SIG-M5 (cell line): ENCODE results near the gene NKAIN4.

Experiments used
- DNase-seq: peaks from one replicate; lab custom pipeline; 2025; lab: John Stamatoyannopoulos, UW

The NKAIN4 gene

GRCh38 chr20:63218701-63219446 is 35.4 kb downstream of the NKAIN4 start:
- no peak for DNase-seq

GRCh38 chr20:63217706-63218105 is 36.6 kb downstream of the NKAIN4 start:
- DNase-seq = no peak

GRCh38 chr20:63216849-63217471 is 37.3 kb downstream of the NKAIN4 start:
- no peak for DNase-seq

- DNase-seq = peak; percentile 59
Observed at GRCh38 chr20:63216041-63216848, 38.0 kb downstream of the NKAIN4 start, which contains the start of gene YTHDF1. TSS of gene YTHDF1 (minus strand) at chr20:63216131. CDS start at chr20:63215892, 239 bp downstream.

- DNase-seq = no peak
Observed at GRCh38 chr20:63215101-63216040, 38.9 kb downstream of the NKAIN4 start.

GRCh38 chr20:63214514-63214913 is 39.7 kb downstream of the NKAIN4 start:
- no peak for DNase-seq

- DNase-seq = no peak
Observed at GRCh38 chr20:63212792-63213191, 41.5 kb downstream of the NKAIN4 start.

- no peak for DNase-seq
Observed at GRCh38 chr20:63212393-63212730, 41.9 kb downstream of the NKAIN4 start.

- DNase-seq = no peak
Observed at GRCh38 chr20:63210011-63210605, 44.2 kb downstream of the NKAIN4 start.

GRCh38 chr20:63208346-63208909 is 45.8 kb downstream of the NKAIN4 start:
- DNase-seq = no peak

- no peak for DNase-seq
Observed at GRCh38 chr20:63206878-63207277, 47.4 kb downstream of the NKAIN4 start.

GRCh38 chr20:63205896-63206295 is 48.4 kb downstream of the NKAIN4 start:
- DNase-seq = no peak

GRCh38 chr20:63204362-63204761 is 49.9 kb downstream of the NKAIN4 start:
- DNase-seq = no peak

GRCh38 chr20:63202811-63203526 is 51.3 kb downstream of the NKAIN4 start:
- DNase-seq = no peak

GRCh38 chr20:63202021-63202420 is 52.2 kb downstream of the NKAIN4 start:
- DNase-seq = no peak

- DNase-seq = no peak
Observed at GRCh38 chr20:63198606-63199005, 55.7 kb downstream of the NKAIN4 start.

- DNase-seq = no peak
Observed at GRCh38 chr20:63196768-63197470, 57.3 kb downstream of the NKAIN4 start.

GRCh38 chr20:63194797-63195173 is 59.5 kb downstream of the NKAIN4 start:
- DNase-seq = no peak

- no peak for DNase-seq
Observed at GRCh38 chr20:63194007-63194796, 60.1 kb downstream of the NKAIN4 start.
